Activated CD8-positive, alpha-beta T cell treated with anti-CD3 and anti-CD28 coated beads for 36 hours (primary cell): ENCODE measurements around the gene ELFN2. TPM values are rescaled to one million over a fixed set of nuclear protein-coding genes. Genes with fewer than 3 reads are reported as not detected.

Source experiments
- ATAC-seq: fragments of 200-7000 bp; cut with Tn5 transposase; one replicate; pipeline ENCODE4 v1.10.0; 2021; ENCODE audit warnings: mild to moderate bottlenecking, moderate library complexity
- CTCF ChIA-PET: fragments of 350-600 bp; sonication (Branson Sonifier 250); formaldehyde crosslinking; loops from one replicate; lab custom pipeline; 2021; ENCODE audit warnings: antibody characterized with exemption; lab: Charles Lee
- POLR2A ChIA-PET: fragments of 350-600 bp; sonication (Branson Sonifier 250); formaldehyde crosslinking; loops from one replicate; lab custom pipeline; 2021; ENCODE audit warnings: antibody characterized with exemption; lab: Charles Lee
- DNase-seq: peaks from one replicate; pipeline ENCODE4 v3.0.0-alpha.2; 2020
- H3K27ac Mint-ChIP-seq: one replicate; pipeline ENCODE4 v1.8.0; 2021; ENCODE audit warnings: mild to moderate bottlenecking, mixed read lengths
- H3K27me3 Mint-ChIP-seq: one replicate; pipeline ENCODE4 v1.8.0; 2021; ENCODE audit warnings: mixed read lengths
- H3K36me3 Mint-ChIP-seq: one replicate; pipeline ENCODE4 v1.8.0; 2021; ENCODE audit warnings: low read depth, mixed read lengths
- H3K4me1 Mint-ChIP-seq: one replicate; pipeline ENCODE4 v1.8.0; 2021; ENCODE audit warnings: low read depth, mixed read lengths
- H3K4me3 Mint-ChIP-seq: one replicate; pipeline ENCODE4 v1.8.0; 2021; ENCODE audit warnings: mild to moderate bottlenecking, moderate library complexity, mixed read lengths
- H3K9me3 Mint-ChIP-seq: one replicate; pipeline ENCODE4 v1.8.0; 2021; ENCODE audit warnings: mixed read lengths
- intact Hi-C: fragments of 100-400 bp; cut with micrococcal nuclease; formaldehyde crosslinking; loops from one replicate; pipeline ENCODE4 v1.10.0; 2022
- total RNA-seq, 2 experiments: library from RNA; stranded (reverse); gene quantifications; one replicate each; pipeline ENCODE4 v1.2.3, GENCODE V29; 2021
- TF ChIP-seq, protein P1 (sequence below): fragments of 200-600 bp; IDR thresholded peaks from one replicate; pipeline ENCODE4 v1.8.0; 2022; ENCODE audit warnings: antibody characterized with exemption, mild to moderate bottlenecking

Gene ELFN2
- total RNA-seq, 2 experiments from 2014 or later: 0.51 to 0.52 TPM

DNA sequence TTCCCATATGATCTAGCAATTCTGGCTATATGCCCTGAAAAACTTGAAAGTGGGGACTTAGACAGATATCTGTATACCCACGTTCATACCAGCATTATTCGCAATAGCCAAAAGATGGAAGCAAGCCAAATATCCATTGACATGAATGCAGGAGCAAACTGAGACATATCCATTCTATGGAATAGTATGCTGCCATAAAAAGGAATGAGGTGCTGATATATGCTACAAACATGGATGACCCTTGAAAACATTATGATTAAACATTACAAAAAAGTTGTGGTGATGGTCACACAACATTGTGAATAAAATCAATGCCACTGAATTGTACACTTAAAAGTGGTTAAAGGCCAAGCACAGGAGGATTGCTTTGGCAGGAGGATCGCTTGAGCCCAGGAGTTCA lies 33.4 kb upstream of the ELFN2 start:
- H3K4me1 Mint-ChIP-seq: peaks cover 9% of the 10 kb centered on the region
- TF ChIP-seq, protein P1, sequence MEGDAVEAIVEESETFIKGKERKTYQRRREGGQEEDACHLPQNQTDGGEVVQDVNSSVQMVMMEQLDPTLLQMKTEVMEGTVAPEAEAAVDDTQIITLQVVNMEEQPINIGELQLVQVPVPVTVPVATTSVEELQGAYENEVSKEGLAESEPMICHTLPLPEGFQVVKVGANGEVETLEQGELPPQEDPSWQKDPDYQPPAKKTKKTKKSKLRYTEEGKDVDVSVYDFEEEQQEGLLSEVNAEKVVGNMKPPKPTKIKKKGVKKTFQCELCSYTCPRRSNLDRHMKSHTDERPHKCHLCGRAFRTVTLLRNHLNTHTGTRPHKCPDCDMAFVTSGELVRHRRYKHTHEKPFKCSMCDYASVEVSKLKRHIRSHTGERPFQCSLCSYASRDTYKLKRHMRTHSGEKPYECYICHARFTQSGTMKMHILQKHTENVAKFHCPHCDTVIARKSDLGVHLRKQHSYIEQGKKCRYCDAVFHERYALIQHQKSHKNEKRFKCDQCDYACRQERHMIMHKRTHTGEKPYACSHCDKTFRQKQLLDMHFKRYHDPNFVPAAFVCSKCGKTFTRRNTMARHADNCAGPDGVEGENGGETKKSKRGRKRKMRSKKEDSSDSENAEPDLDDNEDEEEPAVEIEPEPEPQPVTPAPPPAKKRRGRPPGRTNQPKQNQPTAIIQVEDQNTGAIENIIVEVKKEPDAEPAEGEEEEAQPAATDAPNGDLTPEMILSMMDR: no peak
- H3K27me3 Mint-ChIP-seq: no peaks in the 10 kb centered on the region
- H3K27ac Mint-ChIP-seq: no peak overlapping the region
- DNase-seq: no peak
- ChIA-PET POLR2A (no interaction called here), CTCF (no interaction called here)
- peaks cover 9% of the 10 kb centered on the region for H3K36me3 Mint-ChIP-seq
- H3K4me3 Mint-ChIP-seq: no peak overlapping the region
- intact Hi-C loops: no loop called here
- no peak for ATAC-seq
- no peaks in the 10 kb centered on the region for H3K9me3 Mint-ChIP-seq

DNA sequence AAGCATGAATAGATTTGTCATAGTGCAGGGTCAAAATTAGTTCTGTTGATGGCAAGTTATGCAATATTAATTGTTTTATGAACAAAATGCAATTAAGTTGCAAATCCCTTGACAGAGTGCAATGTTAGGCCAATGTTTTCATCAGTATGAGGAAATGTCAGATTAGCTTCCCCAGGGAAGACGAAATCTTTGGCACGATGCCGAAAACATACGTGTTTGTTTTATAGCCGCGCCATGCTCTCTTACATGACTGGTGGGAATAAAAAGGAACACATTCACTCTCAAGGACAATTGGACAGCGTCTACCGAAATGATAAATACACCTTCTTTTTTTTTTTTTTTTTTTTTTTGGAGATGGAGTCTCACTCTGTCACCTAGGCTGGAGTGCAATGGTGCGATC lies 31.9 kb upstream of the ELFN2 start:
- H3K27ac Mint-ChIP-seq: no peak overlapping the region
- intact Hi-C loops: loop anchor here (5.0 to 10.0 kb wide), 2 partner anchors 64 to 192 kb away; no protein-coding TSS in a partner anchor
- ATAC-seq: no peak
- no peak overlapping the region for H3K4me3 Mint-ChIP-seq
- H3K27me3 Mint-ChIP-seq: no peaks in the 10 kb centered on the region
- H3K4me1 Mint-ChIP-seq: peaks cover under 1% of the 10 kb centered on the region
- CTCF ChIA-PET: interaction anchor here (0.7 to 5.8 kb wide), 16 partner anchors 9 to 214 kb away, joined by 3 to 98 read pairs (median 8); partner anchors contain the start of genes ELFN2 and MFNG
- no peak for DNase-seq
- TF ChIP-seq, protein P1: no peak
- H3K36me3 Mint-ChIP-seq: peaks cover 4% of the 10 kb centered on the region
- POLR2A ChIA-PET: no interaction called here
- H3K9me3 Mint-ChIP-seq: no peaks in the 10 kb centered on the region

DNA sequence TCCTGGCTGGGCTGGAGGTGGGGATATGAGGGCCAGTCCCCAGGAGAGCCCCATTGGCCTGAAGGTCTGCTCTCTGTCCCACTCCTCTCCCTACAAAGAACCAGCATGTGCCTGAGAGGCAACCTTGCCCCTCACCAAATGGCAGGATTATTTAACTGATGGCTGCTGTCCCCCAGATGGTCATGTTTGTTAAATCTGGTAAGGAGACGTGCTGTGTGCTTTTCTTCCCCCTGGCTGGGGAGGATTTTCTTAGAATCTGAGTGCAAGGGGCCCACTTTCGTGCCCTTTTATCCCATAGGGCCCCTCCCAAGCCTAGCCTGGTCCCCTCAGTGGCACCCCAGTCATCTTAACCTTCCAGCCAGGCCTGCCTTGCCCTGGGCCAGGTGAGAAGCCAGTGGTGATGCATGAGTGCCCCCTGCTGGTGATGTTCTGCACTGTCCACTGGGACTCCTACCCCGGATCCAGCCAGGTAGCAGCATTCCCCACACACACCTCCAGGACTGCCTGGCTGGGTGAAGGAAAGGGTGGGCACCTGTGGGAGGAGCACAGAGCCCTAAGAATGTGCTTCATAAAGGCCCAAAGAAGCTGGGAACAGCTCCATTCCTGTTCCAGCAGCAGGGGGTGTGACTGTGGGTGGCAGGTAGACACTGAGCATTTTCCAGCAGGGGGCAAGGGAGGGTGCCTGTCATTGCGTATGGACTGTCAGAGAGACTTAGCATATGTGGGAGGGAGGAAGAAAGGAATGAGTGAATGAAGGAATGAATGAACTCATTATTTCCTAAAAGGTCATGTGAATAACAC lies 30.0 kb upstream of the ELFN2 start:
- TF ChIP-seq, protein P1: peak; percentile 94
- intact Hi-C loops: loop anchor here (2.0 to 10.0 kb wide), 3 partner anchors 62 to 190 kb away; no protein-coding TSS in a partner anchor
- ChIA-PET CTCF (interaction anchor here (0.6 to 5.8 kb wide), 33 partner anchors 15 to 296 kb away, joined by 3 to 98 read pairs (median 5); partner anchors contain the start of genes ELFN2 and MFNG), POLR2A (interaction anchor here (1.0 kb wide), 1 partner anchor 201 kb away, joined by 3 read pairs; no protein-coding TSS in a partner anchor)
- DNase-seq: peak; percentile 91
- Mint-ChIP-seq H3K27ac (no peak overlapping the region), H3K27me3 (no peaks in the 10 kb centered on the region), H3K9me3 (no peaks in the 10 kb centered on the region), H3K36me3 (peaks cover 4% of the 10 kb centered on the region), H3K4me1 (no peaks in the 10 kb centered on the region), H3K4me3 (no peak overlapping the region)
- ATAC-seq: peak; percentile 99

DNA sequence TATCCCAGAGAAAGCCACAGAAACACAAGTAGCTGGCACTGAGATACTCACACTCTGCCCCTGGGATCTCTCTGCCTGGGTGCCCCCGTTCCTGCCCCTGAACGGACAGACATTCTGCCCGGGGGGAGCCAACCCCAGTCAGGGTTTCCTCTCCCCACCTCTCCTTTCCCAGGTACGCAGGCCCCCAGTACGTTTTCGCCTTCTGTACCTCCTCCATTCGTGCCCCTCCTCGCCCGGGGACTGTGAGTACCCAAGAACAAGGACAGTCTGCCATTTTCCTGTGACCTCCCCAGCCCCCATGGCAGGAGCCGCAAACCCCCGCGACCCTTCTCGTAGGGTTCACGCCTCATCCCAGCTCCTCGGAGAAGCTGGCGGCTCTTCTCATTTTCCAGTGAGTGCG lies 29.1 kb upstream of the ELFN2 start:
- TF ChIP-seq, protein P1: no peak
- CTCF ChIA-PET: interaction anchor here (0.6 to 5.8 kb wide), 12 partner anchors 16 to 196 kb away, joined by 3 to 98 read pairs (median 6); no protein-coding TSS in a partner anchor
- no peak for ATAC-seq
- H3K27me3 Mint-ChIP-seq: no peaks in the 10 kb centered on the region
- peaks cover 4% of the 10 kb centered on the region for H3K36me3 Mint-ChIP-seq
- H3K9me3 Mint-ChIP-seq: no peaks in the 10 kb centered on the region
- POLR2A ChIA-PET: interaction anchor here (0.7 to 1.1 kb wide), 2 partner anchors 14 to 140 kb away, joined by 4 to 5 read pairs; no protein-coding TSS in a partner anchor
- DNase-seq: no peak
- no peak overlapping the region for H3K27ac Mint-ChIP-seq
- H3K4me1 Mint-ChIP-seq: no peaks in the 10 kb centered on the region
- H3K4me3 Mint-ChIP-seq: no peak overlapping the region
- intact Hi-C loops: loop anchor here (2.0 to 10.0 kb wide), 3 partner anchors 62 to 189 kb away; no protein-coding TSS in a partner anchor
